ENCODE measurements around the gene SELE.

DNA sequence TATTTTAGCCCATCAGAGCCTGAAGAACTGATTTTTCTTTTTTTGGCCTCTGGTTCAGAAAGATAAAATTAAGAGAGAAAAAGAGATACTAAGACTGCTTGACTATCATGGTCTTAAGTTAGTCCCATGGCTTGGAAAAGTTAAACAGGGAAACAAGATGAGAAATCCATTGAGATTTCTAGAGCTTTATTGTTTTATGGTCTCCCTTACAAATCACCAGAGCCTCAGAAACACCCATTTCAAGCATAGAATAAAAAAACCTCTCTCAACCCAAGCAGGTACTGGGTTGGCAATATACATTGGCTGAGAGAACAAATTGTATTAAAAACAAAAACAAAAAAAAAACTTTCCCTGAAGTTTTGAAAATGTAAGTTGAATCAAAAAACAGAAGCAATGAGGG is 3.9 kb downstream of the SELE start:
- TF ChIP-seq, protein P1, sequence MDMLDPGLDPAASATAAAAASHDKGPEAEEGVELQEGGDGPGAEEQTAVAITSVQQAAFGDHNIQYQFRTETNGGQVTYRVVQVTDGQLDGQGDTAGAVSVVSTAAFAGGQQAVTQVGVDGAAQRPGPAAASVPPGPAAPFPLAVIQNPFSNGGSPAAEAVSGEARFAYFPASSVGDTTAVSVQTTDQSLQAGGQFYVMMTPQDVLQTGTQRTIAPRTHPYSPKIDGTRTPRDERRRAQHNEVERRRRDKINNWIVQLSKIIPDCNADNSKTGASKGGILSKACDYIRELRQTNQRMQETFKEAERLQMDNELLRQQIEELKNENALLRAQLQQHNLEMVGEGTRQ (IDR thresholded peaks at IDR 0.05; ENCODE audit: low read depth, low read length) = no peak
- no peak for TF ChIP-seq POLR2A (IDR thresholded peaks at IDR 0.05; ENCODE audit: low read depth, low read length)
- TF ChIP-seq RAD21 (IDR thresholded peaks at IDR 0.05; ENCODE audit: low read length) = no peak
- TF ChIP-seq MXI1 (IDR thresholded peaks at IDR 0.05; ENCODE audit: borderline replicate concordance, low read depth, low read length) = no peak
- TF ChIP-seq, protein P2, sequence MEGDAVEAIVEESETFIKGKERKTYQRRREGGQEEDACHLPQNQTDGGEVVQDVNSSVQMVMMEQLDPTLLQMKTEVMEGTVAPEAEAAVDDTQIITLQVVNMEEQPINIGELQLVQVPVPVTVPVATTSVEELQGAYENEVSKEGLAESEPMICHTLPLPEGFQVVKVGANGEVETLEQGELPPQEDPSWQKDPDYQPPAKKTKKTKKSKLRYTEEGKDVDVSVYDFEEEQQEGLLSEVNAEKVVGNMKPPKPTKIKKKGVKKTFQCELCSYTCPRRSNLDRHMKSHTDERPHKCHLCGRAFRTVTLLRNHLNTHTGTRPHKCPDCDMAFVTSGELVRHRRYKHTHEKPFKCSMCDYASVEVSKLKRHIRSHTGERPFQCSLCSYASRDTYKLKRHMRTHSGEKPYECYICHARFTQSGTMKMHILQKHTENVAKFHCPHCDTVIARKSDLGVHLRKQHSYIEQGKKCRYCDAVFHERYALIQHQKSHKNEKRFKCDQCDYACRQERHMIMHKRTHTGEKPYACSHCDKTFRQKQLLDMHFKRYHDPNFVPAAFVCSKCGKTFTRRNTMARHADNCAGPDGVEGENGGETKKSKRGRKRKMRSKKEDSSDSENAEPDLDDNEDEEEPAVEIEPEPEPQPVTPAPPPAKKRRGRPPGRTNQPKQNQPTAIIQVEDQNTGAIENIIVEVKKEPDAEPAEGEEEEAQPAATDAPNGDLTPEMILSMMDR (conservative IDR thresholded peaks at IDR 0.05; ENCODE audit: low read depth, low read length) = no peak
- TF ChIP-seq SMC3 (IDR thresholded peaks at IDR 0.05; ENCODE audit: low read depth, low read length) = no peak
- TF ChIP-seq RFX5 (IDR thresholded peaks at IDR 0.05; ENCODE audit: low read depth, low read length) = no peak
- no peak for TF ChIP-seq RCOR1 (IDR thresholded peaks at IDR 0.05; ENCODE audit: insufficient replicate concordance, low read length)
- TF ChIP-seq CEBPB (IDR thresholded peaks at IDR 0.05; ENCODE audit: low read depth, low read length) = no peak
- TF ChIP-seq FOS (IDR thresholded peaks at IDR 0.05; ENCODE audit: low read depth, low read length) = no peak

All from IMR-90 (cell line).